Neuronal stem cell (in vitro differentiated cells): ENCODE data around the gene REEP3.
A peak's percentile ranks its signal among the peaks of the same experiment; 100 is the strongest.
"Not testable (repeated sequence)": the region's sequence is repeated elsewhere in the genome, so short reads cannot be mapped to it uniquely, and the experiment has no call there.

ENCODE experiments used
- DNase-seq: peaks from one replicate; pipeline ENCODE4 v3.0.0-alpha.2; 2013; ENCODE audit warnings: low spot score
- H2AFZ ChIP-seq: one replicate; pipeline ENCODE4 v1.6.1; 2013; ENCODE audit warnings: mild to moderate bottlenecking, low read length, inconsistent platforms
- H2AK5ac ChIP-seq: 2 replicates; pipeline ENCODE4 v1.6.1; 2013; ENCODE audit warnings: low read depth, mild to moderate bottlenecking, inconsistent platforms, low read length, moderate library complexity, mixed read lengths
- H2BK120ac ChIP-seq: 2 replicates; pipeline ENCODE4 v1.6.1; 2013; ENCODE audit warnings: low read depth, mild to moderate bottlenecking, inconsistent platforms, low read length, moderate library complexity, mixed read lengths
- H2BK12ac ChIP-seq: one replicate; pipeline ENCODE4 v1.6.1; 2013; ENCODE audit warnings: low read length, inconsistent platforms
- H2BK15ac ChIP-seq: 2 replicates; pipeline ENCODE4 v1.6.1; 2013; ENCODE audit warnings: mild to moderate bottlenecking, low read length, inconsistent platforms, mixed read lengths
- H2BK5ac ChIP-seq: one replicate; pipeline ENCODE4 v1.6.1; 2013; ENCODE audit warnings: inconsistent platforms, mild to moderate bottlenecking, low read length, moderate library complexity
- H3K14ac ChIP-seq: one replicate; pipeline ENCODE4 v1.6.1; 2013; ENCODE audit warnings: low read length, inconsistent platforms
- H3K18ac ChIP-seq: 2 replicates; pipeline ENCODE4 v1.6.1; 2013; ENCODE audit warnings: low read length, inconsistent platforms
- H3K23ac ChIP-seq: 2 replicates; pipeline ENCODE4 v1.6.1; 2013; ENCODE audit warnings: low read depth, mild to moderate bottlenecking, mixed read lengths, low read length, inconsistent platforms; ENCODE audit not compliant: poor library complexity
- H3K27ac ChIP-seq: replicated peaks from 3 replicates; pipeline ENCODE4 v1.5.1; 2013; ENCODE audit warnings: low read length, inconsistent platforms
- H3K27me3 ChIP-seq, 3 experiments: 2 replicates each; pipeline ENCODE4 v1.6.1; 2013; ENCODE audit warnings: low read length in 3 of 3, mild to moderate bottlenecking in 2 of 3, inconsistent platforms in 1 of 3, low read depth in 1 of 3, mixed read lengths in 1 of 3, moderate library complexity in 1 of 3; ENCODE audit not compliant: control insufficient read depth in 3 of 3, insufficient read depth in 3 of 3
- H3K36me3 ChIP-seq, 2 donors: replicated peaks in 1 of 2; 2 replicates each; pipeline ENCODE4 v1.6.1; 2013; ENCODE audit warnings: low read length in 2 of 2; ENCODE audit not compliant: control insufficient read depth in 2 of 2, insufficient read depth in 2 of 2
- H3K4ac ChIP-seq: 2 replicates; pipeline ENCODE4 v1.6.1; 2013; ENCODE audit warnings: inconsistent platforms, mild to moderate bottlenecking, low read length, moderate library complexity
- H3K4me1 ChIP-seq, 2 donors: 1 replicate in 1 of 2; 2 replicates in 1 of 2; pipeline ENCODE4 v1.6.1; 2013; ENCODE audit warnings: low read length in 2 of 2, low read depth in 1 of 2; ENCODE audit not compliant: control insufficient read depth in 2 of 2, insufficient read depth in 1 of 2
- H3K4me2 ChIP-seq: one replicate; pipeline ENCODE4 v1.6.1; 2013; ENCODE audit warnings: mild to moderate bottlenecking, low read length, inconsistent platforms; ENCODE audit not compliant: insufficient read depth, poor library complexity, severe bottlenecking
- H3K4me3 ChIP-seq, 2 donors: 2 replicates each; pipeline ENCODE4 v1.5.1; 2013; ENCODE audit warnings: low read length in 2 of 2, mild to moderate bottlenecking in 2 of 2, inconsistent platforms in 1 of 2, moderate library complexity in 1 of 2
- H3K79me1 ChIP-seq: one replicate; pipeline ENCODE4 v1.6.1; 2013; ENCODE audit warnings: low read depth, mild to moderate bottlenecking, inconsistent platforms, low read length, moderate library complexity
- H3K9ac ChIP-seq: one replicate; pipeline ENCODE4 v1.6.1; 2013; ENCODE audit warnings: mild to moderate bottlenecking, low read depth, low read length, inconsistent platforms; ENCODE audit not compliant: poor library complexity
- H3K9me3 ChIP-seq, 2 donors: replicated peaks in 1 of 2; 2 replicates each; pipeline versions ENCODE3 to v1.6.1; 2013; ENCODE audit warnings: low read length in 2 of 2, mild to moderate bottlenecking in 2 of 2, inconsistent platforms in 1 of 2, low read depth in 1 of 2, mixed read lengths in 1 of 2, moderate library complexity in 1 of 2; ENCODE audit not compliant: control insufficient read depth in 2 of 2, insufficient read depth in 1 of 2
- H4K8ac ChIP-seq: one replicate; pipeline ENCODE4 v1.6.1; 2013; ENCODE audit warnings: low read depth, mild to moderate bottlenecking, inconsistent platforms, low read length, moderate library complexity
- H4K91ac ChIP-seq: one replicate; pipeline ENCODE4 v1.6.1; 2013; ENCODE audit warnings: low read length, low read depth, mild to moderate bottlenecking, inconsistent platforms; ENCODE audit not compliant: poor library complexity
- WGBS, 2 donors: extraction: QIAGEN DNeasy Blood & Tissue Kit; methylation state at CpG; one replicate each; pipeline ENCODE4 v1.1.7; 2013; ENCODE audit warnings: missing lambda C conversion rate in 2 of 2, mixed read lengths in 1 of 2; ENCODE audit not compliant: insufficient read length in 2 of 2, insufficient replicate concordance in 1 of 2; ENCODE audit errors: extremely low coverage in 2 of 2; 5-methylcytosine and 5-hydroxymethylcytosine counted together

REEP3 gene

DNA sequence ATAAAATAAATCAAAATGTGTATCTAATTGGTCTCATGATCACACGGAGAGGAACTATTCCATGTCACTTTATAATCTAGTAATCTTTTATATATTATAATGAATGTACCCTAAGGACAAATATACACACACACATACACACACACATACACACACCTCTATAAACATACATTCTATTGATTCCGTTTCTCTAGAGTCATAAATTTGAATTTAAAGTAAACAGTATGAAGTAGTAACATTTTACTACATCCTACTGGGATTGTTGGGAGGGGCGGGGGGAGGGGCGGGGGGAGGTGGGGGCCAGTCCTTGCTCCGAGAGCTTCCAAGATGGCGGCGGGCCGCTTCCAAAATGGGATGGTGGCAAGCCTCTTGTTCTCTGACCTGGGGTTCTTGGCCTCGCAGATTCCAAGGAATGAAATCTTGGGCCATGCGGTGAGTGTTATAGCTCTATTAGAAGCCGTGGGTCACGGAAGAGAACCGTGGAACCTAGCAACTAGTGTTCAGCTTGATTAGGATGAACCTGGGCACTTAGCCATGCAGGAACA, 143.2 kb downstream of the REEP3 start:
- H3K4ac ChIP-seq: no peak overlapping the region
- WGBS, 2 donors: no CpG with 5 or more reads among the region's 13 CpGs

DNA sequence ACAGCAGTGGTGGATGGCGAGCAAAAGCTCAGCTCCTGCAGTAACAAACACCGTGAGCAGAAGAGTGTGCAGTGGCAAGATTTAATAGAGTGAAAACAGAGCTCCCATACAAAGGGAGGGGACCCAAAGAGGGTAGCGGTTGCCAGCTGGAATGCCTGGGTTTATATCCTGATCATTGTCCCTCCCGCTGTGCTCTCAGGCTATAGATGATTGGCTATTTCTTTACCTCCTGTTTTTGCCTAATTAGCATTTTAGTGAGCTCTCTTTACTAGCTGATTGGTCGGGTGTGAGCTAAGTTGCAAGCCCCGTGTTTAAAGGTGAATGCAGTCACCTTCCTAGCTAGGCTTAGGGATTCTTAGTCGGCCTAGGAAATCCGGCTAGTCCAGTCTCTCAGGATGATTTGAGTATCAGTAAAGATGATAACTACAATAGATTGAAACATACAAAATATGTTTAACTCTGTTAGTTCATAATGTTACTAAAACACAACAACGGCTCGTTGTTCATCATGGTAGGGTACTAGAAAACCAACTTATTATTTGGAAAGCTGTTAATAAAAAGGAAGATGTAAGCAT, 143.9 kb downstream of the REEP3 start:
- DNase-seq, H3K18ac ChIP-seq, H2BK15ac ChIP-seq, H3K23ac ChIP-seq, H3K14ac ChIP-seq, H3K27me3 ChIP-seq, H3K9me3 ChIP-seq, H3K27ac ChIP-seq, H4K8ac ChIP-seq, H2BK12ac ChIP-seq, H2AK5ac ChIP-seq, H3K36me3 ChIP-seq, H3K79me1 ChIP-seq, H3K4me3 ChIP-seq, H3K4me2 ChIP-seq, H3K4me1 ChIP-seq, H4K91ac ChIP-seq, H3K9ac ChIP-seq, H2BK5ac ChIP-seq, H2BK120ac ChIP-seq, H3K4ac ChIP-seq: not testable (repeated sequence)
- H2AFZ ChIP-seq: peak overlapping the region; percentile 17
- WGBS, 2 donors: no CpG with 5 or more reads among the region's 10 CpGs

More for the DNA sequence above, 143.2 kb downstream of the REEP3 start:
- H2BK120ac ChIP-seq: no peak overlapping the region
- no peaks in the 10 kb centered on the region for H3K4me1 ChIP-seq
- no peak overlapping the region for H3K23ac ChIP-seq
- H2AFZ ChIP-seq: peak overlapping the region; percentile 17
- no peak overlapping the region for H3K4me2 ChIP-seq
- H3K36me3 ChIP-seq: no peaks in the 10 kb centered on the region
- no peak overlapping the region for H2BK12ac ChIP-seq
- DNase-seq: no peak
- no peak overlapping the region for H3K9ac ChIP-seq
- no peaks in the 10 kb centered on the region for H3K27me3 ChIP-seq
- no peak overlapping the region for H3K4me3 ChIP-seq
- no peak overlapping the region for H3K18ac ChIP-seq
- H2BK15ac ChIP-seq: no peak overlapping the region
- no peaks in the 10 kb centered on the region for H3K9me3 ChIP-seq
- no peak overlapping the region for H2AK5ac ChIP-seq
- no peak overlapping the region for H2BK5ac ChIP-seq
- no peak overlapping the region for H3K27ac ChIP-seq
- no peaks in the 10 kb centered on the region for H3K79me1 ChIP-seq
- no peak overlapping the region for H4K8ac ChIP-seq
- H4K91ac ChIP-seq: no peak overlapping the region
- H3K14ac ChIP-seq: no peak overlapping the region

DNA sequence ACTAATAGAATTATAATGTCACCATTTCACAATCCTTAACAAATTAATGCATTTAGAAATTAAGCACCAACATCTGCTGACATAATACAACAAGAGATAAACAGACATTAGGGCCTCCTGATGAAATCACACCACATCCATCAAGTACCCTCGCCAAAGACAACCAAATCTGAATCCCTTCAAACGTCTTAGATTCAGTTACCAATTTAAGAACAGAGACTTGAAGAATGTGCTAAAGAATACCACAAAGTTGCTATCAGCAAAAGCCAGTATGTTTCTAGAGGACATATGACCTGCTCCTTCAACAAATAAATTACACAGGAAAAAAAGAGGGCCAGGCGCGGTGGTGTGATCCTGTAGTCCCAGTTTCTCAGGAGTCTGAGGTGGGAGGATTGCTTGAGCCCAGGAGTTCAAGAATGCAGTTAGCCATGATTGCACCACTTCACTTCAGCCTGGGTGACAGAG, 144.5 kb downstream of the REEP3 start:
- H3K4me1 ChIP-seq: peaks cover 0 to 4% of the 10 kb centered on the region in 2 donors
- H2BK5ac ChIP-seq: no peak overlapping the region
- no peak overlapping the region for H3K18ac ChIP-seq
- DNase-seq: no peak
- H3K9me3 ChIP-seq: no peaks in the 10 kb centered on the region
- no peaks in the 10 kb centered on the region for H3K36me3 ChIP-seq
- no peak overlapping the region for H3K27ac ChIP-seq
- H4K91ac ChIP-seq: no peak overlapping the region
- no peak overlapping the region for H3K9ac ChIP-seq
- no peak overlapping the region for H2AK5ac ChIP-seq
- H3K79me1 ChIP-seq: no peaks in the 10 kb centered on the region
- H2BK120ac ChIP-seq: no peak overlapping the region
- H2AFZ ChIP-seq: no peak overlapping the region
- H4K8ac ChIP-seq: no peak overlapping the region
- no peak overlapping the region for H3K4me2 ChIP-seq
- no peak overlapping the region for H3K14ac ChIP-seq
- H2BK12ac ChIP-seq: no peak overlapping the region
- no peak overlapping the region for H3K4me3 ChIP-seq
- no peak overlapping the region for H2BK15ac ChIP-seq
- WGBS, 2 donors: no CpG with 5 or more reads among the region's 4 CpGs
- H3K23ac ChIP-seq: no peak overlapping the region
- H3K27me3 ChIP-seq: no peaks in the 10 kb centered on the region
- no peak overlapping the region for H3K4ac ChIP-seq

DNA sequence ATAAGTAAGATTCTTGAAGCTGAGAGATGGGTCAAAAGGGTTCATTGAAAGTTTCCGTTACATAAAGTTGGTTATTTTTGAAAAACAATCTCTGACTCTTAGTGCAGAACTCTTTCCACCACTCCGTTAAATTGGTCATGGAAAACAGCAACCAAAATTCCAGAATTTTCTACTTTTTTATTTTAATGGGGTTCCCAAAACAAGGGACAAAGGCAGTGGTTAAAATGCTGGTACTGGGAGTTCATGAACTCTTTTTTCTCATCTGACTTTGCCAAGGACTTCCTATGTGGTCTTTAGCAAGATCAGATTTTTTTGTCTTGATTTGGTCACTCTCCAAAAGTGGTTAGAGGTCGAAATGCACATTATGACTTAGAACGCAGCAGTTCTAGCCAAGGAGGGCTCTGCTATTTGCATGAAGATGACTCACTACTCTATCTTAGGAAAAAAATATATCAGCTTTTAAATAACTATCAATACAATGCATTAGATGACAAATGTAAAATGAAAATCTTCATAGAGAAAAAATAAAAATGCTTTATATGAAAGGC, 145.7 kb downstream of the REEP3 start:
- no peak overlapping the region for H3K14ac ChIP-seq
- no peaks in the 10 kb centered on the region for H3K36me3 ChIP-seq
- peaks cover 0 to 8% of the 10 kb centered on the region in 2 donors for H3K4me1 ChIP-seq
- no peak overlapping the region for H2BK120ac ChIP-seq
- H3K27ac ChIP-seq: no peak overlapping the region
- H3K18ac ChIP-seq: no peak overlapping the region
- no CpG with 5 or more reads among the region's 4 CpGs for WGBS, 2 donors
- no peak overlapping the region for H2AFZ ChIP-seq
- H2BK12ac ChIP-seq: no peak overlapping the region
- H3K4ac ChIP-seq: no peak overlapping the region
- no peak overlapping the region for H2AK5ac ChIP-seq
- H3K4me2 ChIP-seq: no peak overlapping the region
- no peak overlapping the region for H2BK5ac ChIP-seq
- H3K9me3 ChIP-seq: no peaks in the 10 kb centered on the region
- no peak overlapping the region for H4K91ac ChIP-seq
- no peak overlapping the region for H3K4me3 ChIP-seq
- no peaks in the 10 kb centered on the region for H3K79me1 ChIP-seq
- H3K23ac ChIP-seq: no peak overlapping the region
- no peak overlapping the region for H4K8ac ChIP-seq
- no peaks in the 10 kb centered on the region for H3K27me3 ChIP-seq
- no peak for DNase-seq
- no peak overlapping the region for H2BK15ac ChIP-seq
- no peak overlapping the region for H3K9ac ChIP-seq
